ENCODE results near the gene ABLIM1. TPM values are rescaled to one million over a fixed set of nuclear protein-coding genes. Genes with fewer than 3 reads are reported as not detected.

ABLIM1 gene
- total and polyA plus RNA-seq, 2 of the 4 experiments (the other 2 are of a cell fraction): 7.7 to 9.9 TPM

DNA sequence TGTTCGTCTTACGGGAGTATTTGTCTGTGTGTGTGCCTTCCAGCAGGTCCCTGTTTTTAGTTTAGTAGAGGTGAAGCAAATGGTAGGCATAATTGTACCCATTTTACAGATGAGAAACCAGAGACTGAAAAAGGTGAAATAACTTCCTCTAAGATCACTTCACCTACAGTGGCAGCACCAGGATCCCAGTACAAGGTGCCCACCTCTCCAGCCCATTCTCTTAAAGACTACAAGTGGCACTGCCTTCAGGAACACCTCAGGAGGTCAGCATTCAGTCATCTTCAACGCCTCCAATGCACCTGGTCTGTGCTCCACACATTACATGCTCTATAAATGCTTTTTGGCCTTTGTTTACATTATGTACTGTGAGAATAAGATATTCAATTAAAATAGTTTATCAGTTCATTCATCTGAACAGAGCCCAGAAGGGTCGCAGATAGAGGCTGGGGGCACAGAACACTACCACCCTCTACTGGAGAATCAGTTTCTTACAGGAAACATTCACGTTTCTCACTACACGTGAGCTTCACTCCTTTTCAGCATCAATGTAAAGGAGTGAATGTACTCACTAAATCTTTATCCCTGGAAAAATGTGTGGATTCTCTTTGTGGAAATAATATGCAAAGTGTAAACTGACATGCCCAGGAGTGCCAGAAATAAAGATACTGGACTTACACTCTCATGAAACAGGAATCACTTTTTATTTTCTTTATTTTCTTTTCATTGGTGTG, 45.5 kb upstream of the ABLIM1 start:
- intact Hi-C loops (cut with micrococcal nuclease): loop anchor here (1.0 to 5.0 kb wide), 3 partner anchors 152 to 401 kb away; no protein-coding TSS in a partner anchor
- in situ Hi-C loops (cut with MboI; ENCODE audit: low sequenced_read_pairs): loop anchor here (10.0 kb wide), 1 partner anchor 229 kb away; no protein-coding TSS in a partner anchor
- Histone ChIP-seq H3K9me3 (ENCODE audit: control insufficient read depth, insufficient read depth, low read length) (no peaks in the 10 kb centered on the region), H3K56ac (ENCODE audit: extremely low read depth, insufficient read depth, low read length) (no peak overlapping the region), H3K4me1 (ENCODE audit: control insufficient read depth, insufficient read depth, low read length) (0 out of 2 replicates have a peak, but pooled peaks cover 2% of the 10 kb centered on the region), H3K9me1 (ENCODE audit: insufficient read depth, low read length) (peaks cover 3% of the 10 kb centered on the region; the same call in 1 of the 2 replicates), H4K20me1 (ENCODE audit: insufficient read depth, low read length) (no peaks in the 10 kb centered on the region), H2AFZ (replicated peaks; ENCODE audit: low read length, poor library complexity) (no peak overlapping the region), H2AK5ac (ENCODE audit: low read depth, low read length) (peak overlapping the region; percentile 14; the same call in 1 of the 2 replicates), H3K4ac (ENCODE audit: low read depth, low read length) (no peak overlapping the region), H3K14ac (replicated peaks; ENCODE audit: low read depth, low read length) (no peak overlapping the region), H2BK120ac (ENCODE audit: low read depth, low read length) (no peak overlapping the region), H3K27ac (ENCODE audit: insufficient read depth, low read length) (no peak overlapping the region), H3K18ac (ENCODE audit: low read depth, low read length) (no peak overlapping the region), H2BK20ac (ENCODE audit: low read depth, low read length) (no peak overlapping the region), H2AK9ac (replicated peaks; ENCODE audit: low read depth, low read length, poor library complexity) (no peak overlapping the region), H3K4me3 (ENCODE audit: insufficient read depth, low read depth, low read length) (no peak overlapping the region), H3K4me2 (ENCODE audit: low read depth, low read length) (no peak overlapping the region), H4K91ac (ENCODE audit: insufficient read depth, low read depth, low read length) (no peak overlapping the region), H2BK15ac (ENCODE audit: low read depth, low read length) (no peak overlapping the region), H4K8ac (ENCODE audit: low read depth in 2 of 2, low read length in 2 of 2) (no peak overlapping the region), H2BK5ac (ENCODE audit: low read depth, low read length, poor library complexity, severe bottlenecking) (no peak overlapping the region), H3K23ac (ENCODE audit: low read depth, low read length) (no peak overlapping the region), H3K79me1 (ENCODE audit: low read depth in 1 of 2, low read length in 2 of 2) (no peaks in the 10 kb centered on the region; a peak in 1 of 4 replicates), H3K9ac (ENCODE audit: low read depth, low read length) (no peak overlapping the region), H3K36me3 (ENCODE audit: control insufficient read depth, insufficient read depth, low read length) (no peaks in the 10 kb centered on the region), H4K5ac (ENCODE audit: low read depth, low read length) (no peak overlapping the region), H3K27me3 (ENCODE audit: control insufficient read depth, insufficient read depth, low read length) (no peaks in the 10 kb centered on the region; the same call in 1 of the 2 replicates)
- DNase-seq (peak; percentile 43), ATAC-seq (ENCODE audit: low read depth) (peak; percentile 70)
- no CpG with 5 or more reads among the region's 6 CpGs for whole genome bisulfite sequencing, 2 experiments (ENCODE audit: extremely low coverage in 2 of 2, insufficient read length in 1 of 2)
- POLR2A ChIA-PET (ENCODE audit: unreplicated experiment): no interaction called here
- CTCF ChIA-PET: interaction anchor here (0.6 to 2.0 kb wide), 11 partner anchors 9 to 400 kb away, joined by 3 to 6 read pairs (median 3); no protein-coding TSS in a partner anchor
- BruUV-seq (replicated peaks): no TSS peak
- dilution Hi-C loops (cut with HindIII; ENCODE audit: low sequenced_read_pairs, unreplicated experiment): no loop called here
- TF ChIP-seq NFE2L2 (IDR thresholded peaks at IDR 0.05; ENCODE audit: low read depth, low read length) (no peak), CEBPB (IDR thresholded peaks at IDR 0.05; ENCODE audit: low read depth, low read length) (no peak), MXI1 (IDR thresholded peaks at IDR 0.05; ENCODE audit: borderline replicate concordance, low read depth, low read length) (no peak), POLR2A (IDR thresholded peaks at IDR 0.05; ENCODE audit: low read depth, low read length) (no peak), SMC3 (IDR thresholded peaks at IDR 0.05; ENCODE audit: low read depth, low read length) (peak; percentile 89), USF2 (IDR thresholded peaks at IDR 0.05; ENCODE audit: low read depth, low read length) (no peak), MAZ (IDR thresholded peaks at IDR 0.05; ENCODE audit: borderline replicate concordance, low read depth, low read length) (no peak), RCOR1 (IDR thresholded peaks at IDR 0.05; ENCODE audit: insufficient replicate concordance, low read length) (no peak), MAFK (IDR thresholded peaks at IDR 0.05; ENCODE audit: low read depth, low read length) (no peak), BHLHE40 (IDR thresholded peaks at IDR 0.05; ENCODE audit: low read depth, low read length) (peak; percentile 80), FOS (IDR thresholded peaks at IDR 0.05; ENCODE audit: low read depth, low read length) (no peak), CHD1 (IDR thresholded peaks at IDR 0.05; ENCODE audit: low read depth, low read length) (no peak), RFX5 (IDR thresholded peaks at IDR 0.05; ENCODE audit: low read depth, low read length) (no peak)
- TF ChIP-seq, protein P1, sequence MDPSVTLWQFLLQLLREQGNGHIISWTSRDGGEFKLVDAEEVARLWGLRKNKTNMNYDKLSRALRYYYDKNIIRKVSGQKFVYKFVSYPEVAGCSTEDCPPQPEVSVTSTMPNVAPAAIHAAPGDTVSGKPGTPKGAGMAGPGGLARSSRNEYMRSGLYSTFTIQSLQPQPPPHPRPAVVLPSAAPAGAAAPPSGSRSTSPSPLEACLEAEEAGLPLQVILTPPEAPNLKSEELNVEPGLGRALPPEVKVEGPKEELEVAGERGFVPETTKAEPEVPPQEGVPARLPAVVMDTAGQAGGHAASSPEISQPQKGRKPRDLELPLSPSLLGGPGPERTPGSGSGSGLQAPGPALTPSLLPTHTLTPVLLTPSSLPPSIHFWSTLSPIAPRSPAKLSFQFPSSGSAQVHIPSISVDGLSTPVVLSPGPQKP (IDR thresholded peaks at IDR 0.05; ENCODE audit: borderline replicate concordance, low read depth, low read length): no peak
- TF ChIP-seq, protein P2, sequence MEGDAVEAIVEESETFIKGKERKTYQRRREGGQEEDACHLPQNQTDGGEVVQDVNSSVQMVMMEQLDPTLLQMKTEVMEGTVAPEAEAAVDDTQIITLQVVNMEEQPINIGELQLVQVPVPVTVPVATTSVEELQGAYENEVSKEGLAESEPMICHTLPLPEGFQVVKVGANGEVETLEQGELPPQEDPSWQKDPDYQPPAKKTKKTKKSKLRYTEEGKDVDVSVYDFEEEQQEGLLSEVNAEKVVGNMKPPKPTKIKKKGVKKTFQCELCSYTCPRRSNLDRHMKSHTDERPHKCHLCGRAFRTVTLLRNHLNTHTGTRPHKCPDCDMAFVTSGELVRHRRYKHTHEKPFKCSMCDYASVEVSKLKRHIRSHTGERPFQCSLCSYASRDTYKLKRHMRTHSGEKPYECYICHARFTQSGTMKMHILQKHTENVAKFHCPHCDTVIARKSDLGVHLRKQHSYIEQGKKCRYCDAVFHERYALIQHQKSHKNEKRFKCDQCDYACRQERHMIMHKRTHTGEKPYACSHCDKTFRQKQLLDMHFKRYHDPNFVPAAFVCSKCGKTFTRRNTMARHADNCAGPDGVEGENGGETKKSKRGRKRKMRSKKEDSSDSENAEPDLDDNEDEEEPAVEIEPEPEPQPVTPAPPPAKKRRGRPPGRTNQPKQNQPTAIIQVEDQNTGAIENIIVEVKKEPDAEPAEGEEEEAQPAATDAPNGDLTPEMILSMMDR (conservative IDR thresholded peaks at IDR 0.05; ENCODE audit: low read depth, low read length): peak; percentile 80

Data from IMR-90 (cell line).